GM18870 (cell line): ENCODE measurements around the gene CRELD2.
A peak's percentile ranks its signal among the peaks of the same experiment; 100 is the strongest.

Source experiments
- ATAC-seq: cut with Tn5 transposase; IDR thresholded peaks from one replicate; pipeline ENCODE4 v1.9.1; 2021; ENCODE audit warnings: moderate library complexity; ENCODE audit not compliant: unreplicated experiment

The CRELD2 gene

DNA sequence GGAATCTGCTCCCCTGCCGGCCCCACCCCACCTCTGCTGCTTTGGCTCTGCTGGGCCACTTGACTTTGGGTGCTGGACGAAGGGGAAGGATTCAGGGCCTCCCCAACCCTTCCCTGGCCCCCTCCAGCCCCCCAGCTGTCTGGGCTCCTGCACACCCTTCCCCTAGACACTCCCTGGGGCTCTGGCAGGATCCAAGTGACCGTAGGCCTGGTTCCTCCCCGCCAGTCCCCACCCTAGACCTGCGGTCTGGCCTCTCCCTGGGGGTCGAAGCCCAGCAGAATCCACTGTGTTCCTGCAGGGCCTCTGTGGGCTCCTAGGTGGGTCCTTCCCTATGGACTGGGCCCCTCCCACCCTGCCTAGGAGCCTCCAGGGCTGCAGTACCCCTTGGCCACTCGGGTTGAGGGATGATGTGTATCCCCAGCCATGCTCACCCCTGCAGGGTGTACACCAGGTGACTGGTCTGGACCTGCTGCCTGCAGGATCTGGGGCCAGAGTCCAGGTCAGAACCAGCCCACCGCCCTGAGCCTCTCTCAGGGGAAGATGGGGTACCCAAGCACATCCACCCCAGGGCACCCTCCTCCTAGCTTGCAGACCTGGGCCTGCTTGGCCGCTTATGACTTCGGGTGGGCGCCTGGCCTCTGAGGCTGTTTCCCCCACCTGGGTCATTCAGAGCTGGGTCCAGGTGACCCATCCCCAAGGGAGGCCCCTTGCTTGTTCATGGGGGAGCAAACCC is 47.8 kb downstream of the CRELD2 start:
- ATAC-seq, result no peak

DNA sequence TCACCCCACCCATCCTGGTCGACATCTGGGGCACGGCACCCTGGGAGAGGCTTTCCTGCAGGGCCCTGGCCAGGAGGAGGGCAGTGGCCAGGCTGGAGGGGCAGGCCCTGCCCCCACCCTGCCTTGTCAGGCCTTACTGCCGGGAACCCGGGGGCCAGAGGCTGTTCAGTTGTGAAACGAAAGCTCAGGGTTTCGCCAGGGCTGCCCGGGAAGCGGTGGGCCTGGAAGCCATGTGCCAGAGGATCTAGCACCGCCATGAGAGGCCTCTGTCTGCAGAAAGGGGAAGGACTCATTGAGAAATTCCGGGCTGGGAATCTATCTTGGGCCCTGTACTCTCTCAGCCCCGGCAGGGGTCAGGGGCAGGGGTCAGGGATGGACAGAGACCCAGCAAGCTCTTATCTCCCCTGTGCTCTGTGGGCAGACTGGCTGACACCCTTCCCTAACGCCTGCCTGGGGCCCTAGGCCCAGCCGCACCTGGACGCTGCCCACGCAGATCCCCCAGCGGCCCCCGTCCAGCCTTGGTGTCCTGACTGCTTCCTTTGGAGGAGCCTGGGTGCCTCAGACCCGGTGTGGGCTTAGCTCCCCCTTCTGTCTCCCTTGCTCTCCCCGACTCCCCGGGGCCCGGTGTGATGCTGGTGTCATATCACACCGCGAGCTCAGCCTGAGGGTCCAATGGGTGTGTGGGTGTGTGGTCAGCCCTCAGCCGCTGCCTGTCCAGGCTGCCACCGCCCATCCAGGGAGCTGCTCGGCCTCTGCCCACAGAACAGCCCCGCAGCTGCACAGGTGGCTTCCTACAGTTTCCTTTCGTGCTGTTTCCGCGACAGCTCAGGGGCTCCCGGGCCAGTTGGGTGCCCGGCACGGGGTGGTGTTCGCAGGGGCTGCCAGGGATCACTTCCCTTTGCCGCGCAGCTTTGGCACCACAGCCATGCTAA is 48.6 kb downstream of the CRELD2 start:
- no peak for ATAC-seq

DNA sequence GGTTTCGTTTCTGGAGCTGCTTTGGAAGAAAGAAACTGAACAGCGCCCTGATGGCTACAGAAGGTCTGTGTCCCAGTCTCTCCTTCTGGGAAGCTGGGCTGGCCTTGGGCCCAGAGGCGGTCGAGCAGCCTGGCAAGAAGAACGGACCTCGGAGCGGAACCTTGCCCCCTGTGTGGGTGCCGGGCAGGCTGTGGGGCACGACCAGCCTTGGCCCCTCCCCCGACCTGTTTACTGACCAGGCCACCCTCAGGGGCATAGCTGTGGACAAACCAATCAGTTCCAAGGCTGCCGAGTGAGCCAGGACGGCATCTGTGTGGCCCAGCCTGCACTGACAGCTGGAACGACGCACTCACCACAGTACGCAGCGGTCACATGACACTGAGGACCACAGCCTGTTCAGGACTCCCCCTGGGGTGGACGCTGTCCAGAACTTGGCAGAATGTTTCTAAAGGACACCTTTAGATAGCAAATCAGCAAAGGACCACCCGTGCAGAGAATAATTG is 49.3 kb downstream of the CRELD2 start:
- no peak for ATAC-seq

DNA sequence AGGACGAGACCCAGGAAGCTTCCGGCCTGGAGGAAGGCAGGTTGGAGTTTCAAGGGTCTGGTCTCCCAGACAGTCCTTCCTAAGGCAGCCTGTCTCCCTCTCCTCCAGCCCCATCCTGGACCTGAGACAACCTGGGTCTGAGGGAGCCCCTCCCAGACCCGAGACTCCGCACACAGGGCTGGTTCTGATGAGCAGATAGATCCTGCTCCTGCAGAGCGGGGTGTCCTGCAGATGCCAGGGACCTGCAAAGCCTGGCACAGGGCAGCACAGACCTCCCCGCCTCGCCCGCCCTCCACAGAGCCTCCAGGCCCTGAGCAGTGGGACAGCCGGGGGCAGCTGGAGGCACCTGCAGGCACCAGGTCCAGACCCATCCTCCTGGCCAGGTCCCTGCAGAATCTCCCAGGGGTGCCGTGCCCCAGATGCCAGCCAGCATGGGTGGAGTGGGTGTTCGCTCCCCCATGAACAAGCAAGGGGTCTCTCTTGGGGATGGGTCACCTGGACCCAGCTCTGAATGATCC is 49.9 kb downstream of the CRELD2 start:
- ATAC-seq, result no peak

DNA sequence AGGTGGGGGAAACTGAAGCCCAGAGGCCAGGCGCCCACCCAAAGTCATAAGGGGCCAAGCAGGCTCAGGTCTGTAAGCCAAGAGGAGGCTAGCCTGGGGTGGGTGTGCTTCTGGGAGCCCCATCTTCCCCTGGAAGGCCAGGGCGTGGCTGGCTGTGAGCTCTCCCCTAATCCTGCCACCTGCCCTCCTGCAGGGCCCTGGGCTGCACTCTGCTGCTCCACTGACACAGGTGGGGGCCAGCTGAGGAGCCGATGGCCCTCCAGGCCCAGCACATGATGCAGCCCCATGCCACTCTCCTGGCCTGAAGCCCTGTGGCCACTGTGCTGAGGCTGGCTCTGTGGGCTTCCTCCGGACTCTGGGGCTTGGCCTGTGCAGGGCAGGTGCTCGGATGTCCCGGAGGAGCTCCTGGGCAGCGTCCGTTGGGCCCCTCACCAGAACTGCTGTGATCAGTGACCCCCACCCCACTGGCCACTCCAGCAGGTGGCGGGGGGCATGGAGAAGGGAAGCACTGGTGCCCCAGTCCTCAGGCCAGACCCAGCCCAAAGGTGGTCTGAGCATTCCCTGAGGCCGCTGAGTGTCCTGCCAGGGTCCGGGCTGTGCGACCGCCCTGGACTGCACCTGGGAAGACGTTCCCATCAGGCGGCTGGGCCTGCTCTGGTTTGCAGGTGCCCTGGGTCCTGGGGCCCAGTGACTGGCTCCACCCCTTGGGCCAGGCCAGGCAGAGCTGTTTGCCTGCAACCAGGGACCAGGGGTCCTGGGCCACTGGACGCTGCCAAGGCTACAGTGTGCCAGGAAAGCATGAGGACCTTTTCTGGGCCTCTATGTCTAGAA is 50.6 kb downstream of the CRELD2 start:
- ATAC-seq, result no peak

DNA sequence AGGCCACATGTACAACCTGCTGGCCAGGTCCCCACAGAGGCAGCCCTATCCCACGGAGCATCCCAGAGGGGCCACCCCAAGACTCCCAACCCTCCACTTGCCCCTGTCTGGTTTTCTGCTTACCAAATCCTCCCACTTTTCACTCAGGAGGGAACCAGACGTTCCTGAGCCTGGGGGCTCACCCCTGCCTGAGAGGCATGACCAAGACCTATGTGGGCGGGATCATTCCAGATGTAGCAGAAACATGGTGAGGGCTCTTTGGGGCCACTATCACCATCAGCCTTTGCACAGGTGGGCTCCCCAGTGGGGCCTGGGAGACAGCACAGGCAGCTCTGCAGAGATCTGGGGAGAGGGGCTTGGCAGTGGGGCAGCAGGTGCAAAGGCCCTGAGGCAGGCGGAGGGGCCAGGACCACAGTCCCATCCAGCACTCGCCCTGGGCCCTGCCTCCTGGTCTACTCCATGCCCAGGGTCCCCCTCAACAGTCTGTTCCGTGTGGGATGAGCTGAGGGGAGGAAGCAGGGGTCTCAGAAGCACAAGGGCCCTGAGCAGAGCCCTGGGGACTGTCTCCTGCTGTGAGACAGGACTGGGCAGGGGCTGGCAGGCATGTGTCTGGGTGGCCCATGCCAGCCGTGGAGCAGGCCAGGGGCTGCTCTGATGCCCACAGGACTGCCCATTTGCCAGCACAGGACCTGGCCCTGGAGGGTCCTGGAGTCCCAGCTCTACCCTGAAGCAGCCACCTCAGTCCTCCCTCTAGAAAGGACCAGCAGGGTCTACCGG is 51.5 kb downstream of the CRELD2 start:
- no peak for ATAC-seq

DNA sequence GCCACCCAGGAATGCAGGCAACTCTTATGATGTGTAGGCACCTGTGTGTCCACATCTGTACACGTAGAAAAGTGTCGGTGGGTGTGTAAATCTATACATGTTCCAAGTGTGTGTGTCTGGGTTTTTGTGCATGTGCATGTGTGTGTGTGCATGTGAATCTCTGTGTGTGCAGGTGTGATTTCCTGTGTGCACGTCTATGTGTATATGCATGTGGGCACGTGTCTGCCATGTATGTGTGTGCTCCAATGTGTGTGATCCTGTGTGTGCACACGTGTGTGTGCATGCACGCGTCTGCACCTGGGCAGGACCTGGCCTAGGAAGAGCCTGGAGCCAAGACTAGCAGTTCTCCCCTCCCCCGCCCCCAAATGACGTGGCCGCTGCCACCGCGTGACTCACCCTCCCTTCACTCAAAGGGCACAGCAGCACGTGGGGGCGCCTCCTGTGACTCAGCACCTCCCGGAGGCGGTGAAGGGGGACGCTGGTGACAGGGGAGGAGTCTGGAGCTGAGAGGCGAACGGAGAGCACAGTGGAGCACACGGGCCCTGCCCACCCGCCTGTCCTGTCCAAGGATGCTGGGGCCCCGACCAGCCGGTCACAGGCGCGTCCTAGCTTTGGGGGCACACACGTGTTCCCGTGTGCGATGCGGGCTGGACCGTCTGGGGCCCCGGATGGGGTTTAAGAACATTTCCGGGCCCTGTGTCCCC is 52.2 kb downstream of the CRELD2 start:
- peak; percentile 52 for ATAC-seq

DNA sequence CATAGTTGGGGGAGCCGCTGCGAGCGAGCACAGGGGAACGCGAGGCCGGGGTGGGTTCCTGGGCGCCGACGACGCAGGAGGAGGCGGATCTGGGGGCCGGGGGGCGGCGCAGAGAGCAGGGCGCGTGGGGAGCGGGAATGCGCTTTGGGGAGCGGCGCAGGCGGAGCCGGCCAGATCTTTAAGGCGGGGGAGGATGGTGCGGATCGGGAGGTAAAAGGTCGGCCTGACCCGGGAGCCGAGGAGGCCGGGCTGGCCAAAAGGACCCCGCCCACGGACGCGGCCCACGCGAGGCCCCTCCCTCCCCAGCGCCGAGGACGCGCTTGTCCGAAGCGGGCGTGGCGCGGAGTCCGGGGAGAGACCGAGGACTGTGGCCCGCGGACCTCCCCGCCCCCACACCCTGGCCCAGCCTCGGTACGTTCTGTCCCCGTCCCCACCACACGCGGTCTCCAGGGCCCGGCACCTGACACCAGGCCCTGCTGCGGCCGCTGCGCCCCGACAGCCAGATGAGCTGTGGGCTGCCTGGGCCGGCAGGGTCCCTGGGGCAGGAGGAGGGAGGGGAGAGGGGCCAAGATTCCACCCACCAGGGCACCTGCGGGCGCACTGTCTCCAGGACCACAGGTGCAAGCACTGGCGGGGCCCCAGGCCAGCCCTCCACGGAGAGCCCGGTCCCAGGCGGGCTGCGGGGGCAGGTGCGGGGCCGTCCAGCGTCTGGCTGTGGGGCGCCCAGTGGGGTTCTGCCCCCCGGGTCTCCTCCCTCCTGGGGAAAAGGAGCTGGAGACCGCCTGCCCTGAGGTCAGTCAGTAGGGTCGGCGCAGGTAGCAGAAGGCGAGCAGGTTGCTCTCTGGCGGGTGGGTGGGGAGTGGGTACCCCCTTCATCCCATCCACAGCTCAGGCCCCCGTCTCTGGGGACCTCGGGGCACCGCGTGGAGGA is 53.1 kb downstream of the CRELD2 start:
- ATAC-seq, result peak; percentile 5

DNA sequence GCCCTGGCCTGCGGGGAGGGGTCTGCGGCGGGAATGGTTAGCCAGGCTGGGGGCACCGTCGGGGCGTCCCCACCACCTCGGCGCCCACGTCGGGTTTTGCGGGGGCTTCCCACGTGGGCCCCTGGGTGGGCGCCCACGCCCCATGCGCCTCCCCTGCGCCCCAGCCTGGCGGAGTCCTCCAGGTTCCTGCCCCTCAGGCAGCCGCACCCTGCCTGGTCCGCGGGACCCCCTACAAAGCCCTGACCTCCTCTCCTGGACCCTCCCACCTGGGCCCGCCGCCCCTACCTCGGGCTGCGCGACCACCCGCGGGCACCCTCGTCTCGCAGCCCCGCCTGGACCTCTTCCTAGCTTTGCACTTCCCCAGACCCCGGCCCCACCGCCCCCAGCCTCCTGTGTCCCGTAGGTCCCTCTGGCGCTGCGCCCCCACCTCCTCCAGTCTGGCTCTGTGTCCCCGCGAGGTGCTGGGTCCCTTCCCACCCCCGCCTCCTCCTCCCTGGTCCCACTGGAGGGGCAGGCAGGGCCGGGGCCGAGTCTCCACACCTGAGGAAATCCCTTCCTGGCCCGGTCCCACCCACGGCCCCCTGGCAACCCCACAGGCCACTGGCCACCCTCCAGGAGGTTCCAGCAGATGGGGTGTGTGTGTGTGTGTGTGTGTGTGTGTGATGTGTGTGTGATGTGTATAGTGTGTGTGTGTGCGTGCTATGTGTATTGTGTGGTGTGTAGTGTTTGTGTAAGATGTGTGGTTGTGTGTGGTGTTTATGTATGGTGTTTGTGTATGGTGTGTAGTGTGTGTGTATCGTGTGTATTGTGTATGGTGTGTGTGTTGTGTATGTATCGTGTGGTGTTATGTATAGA is 54.0 kb downstream of the CRELD2 start:
- ATAC-seq, result no peak

DNA sequence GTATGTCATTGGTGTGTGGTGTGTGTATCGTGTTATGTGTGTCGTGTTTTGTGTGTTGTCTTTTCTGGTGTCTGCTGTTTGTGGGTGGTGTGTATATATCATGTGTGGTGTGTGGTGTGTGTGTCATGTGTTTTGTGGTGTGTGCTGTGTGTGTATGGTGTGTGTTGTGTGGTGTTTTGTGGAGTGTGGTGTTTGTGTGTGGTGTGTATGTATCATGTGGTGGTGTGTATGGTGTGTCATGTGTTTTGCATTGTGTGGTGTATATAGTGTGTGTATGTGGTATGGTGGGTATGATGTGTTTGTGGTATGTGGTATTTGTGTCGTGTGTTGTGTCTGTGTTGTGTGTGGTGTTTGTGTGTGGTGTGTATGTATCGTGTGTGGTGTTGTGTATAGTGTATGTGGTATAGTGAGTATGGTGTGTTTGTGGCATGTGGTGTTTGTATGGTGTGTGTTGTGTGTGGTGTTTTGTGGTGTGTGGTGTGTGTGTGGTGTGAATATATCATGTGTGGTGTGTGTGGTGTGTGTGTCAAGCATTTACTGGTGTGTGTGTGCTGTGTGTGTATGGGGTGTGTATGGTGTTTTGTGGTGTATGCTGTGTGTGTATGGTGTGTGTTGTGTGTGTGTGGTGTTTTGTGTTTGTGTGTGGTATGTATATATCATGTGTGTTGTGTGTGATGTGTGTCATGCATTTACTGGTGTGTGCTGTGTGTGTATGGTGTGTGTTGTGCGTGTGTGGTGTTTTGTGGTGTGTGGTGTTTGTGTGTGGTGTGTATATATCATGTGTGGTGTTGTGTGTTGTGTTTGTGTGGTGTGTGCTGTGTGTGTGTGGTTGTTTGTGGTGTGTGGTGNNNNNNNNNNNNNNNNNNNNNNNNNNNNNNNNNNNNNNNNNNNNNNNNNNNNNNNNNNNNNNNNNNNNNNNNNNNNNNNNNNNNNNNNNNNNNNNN is 54.9 kb downstream of the CRELD2 start:
- ATAC-seq, result no peak

DNA sequence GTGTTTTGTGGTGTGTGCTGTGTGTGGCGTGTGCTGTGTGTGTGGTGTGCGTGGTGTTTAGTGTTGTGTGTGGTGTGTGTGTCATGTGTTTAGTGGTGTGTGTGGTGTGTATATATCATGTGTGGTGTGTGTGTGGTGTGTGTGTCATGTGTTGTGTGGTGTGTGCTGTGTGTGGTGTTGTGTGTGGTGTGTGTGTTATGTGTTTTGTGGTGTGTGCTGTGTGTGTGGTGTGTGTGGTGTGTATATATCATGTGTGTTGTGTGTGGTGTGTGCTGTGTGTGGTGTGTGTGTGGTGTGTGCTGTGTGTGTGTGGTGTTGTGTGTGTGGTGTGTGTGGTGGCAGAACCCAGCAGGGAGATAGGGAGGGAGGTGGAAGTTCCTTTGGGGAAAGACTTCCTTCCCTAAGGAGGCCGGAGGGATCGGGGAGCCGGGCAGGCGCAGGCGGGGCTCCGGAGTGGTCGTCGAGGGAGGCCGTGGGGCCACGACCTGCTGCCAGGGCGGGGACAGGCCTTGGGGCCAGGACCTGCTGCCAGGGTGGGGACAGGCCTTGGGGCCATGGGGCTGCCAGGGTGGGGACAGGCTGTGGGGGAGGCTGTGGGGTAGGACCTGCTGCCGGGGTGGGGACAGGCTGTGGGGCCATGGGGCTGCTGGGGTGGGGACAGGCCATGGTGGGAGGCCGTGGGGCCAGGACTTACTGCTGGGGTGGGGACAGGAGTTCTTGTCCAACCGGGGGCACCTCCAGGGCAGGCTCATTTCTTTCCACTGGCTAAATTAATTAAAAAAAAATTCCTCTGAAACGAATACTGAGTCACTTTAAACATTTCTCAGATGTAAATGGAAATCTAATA is 57.3 kb downstream of the CRELD2 start:
- ATAC-seq, result no peak

DNA sequence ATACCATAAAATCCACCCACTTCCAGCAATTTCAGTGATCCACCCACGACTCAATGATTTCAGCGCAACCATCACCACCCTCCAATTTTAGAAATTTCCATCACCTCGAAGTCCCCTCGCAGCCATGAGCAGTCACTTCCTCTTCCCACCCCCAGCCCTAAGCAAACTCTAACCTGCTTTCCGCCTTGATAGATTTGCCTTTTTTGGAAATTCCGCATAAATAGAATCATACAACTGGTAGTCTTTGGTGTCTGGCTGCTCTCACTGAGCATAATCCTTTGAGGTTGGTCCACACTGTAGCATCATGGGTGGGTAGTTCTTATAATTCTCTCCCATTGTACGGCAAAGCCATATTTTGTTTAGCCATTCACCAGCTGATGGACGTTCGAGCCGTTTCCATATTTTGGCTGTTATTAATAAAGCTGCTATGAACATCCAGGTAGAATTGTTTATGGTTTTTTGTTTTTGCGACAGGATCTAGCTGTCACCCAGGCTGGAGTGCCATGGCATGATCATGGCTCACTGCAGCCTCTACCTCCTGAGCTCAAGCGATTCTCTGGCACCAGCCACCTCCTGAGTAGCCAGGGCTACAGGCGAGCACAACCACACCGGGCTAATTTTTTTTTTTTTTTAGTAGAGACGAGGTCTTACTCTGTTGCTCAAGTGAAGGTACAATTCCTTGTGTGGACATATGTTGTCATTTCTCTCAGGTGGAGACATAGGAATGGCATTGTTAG is 58.2 kb downstream of the CRELD2 start:
- ATAC-seq, result no peak
